GM23248 (cell line): ENCODE results near the gene FAM110A. TPM values are rescaled to one million over a fixed set of nuclear protein-coding genes. Genes with fewer than 3 reads are reported as not detected.

Experiments
- DNase-seq: peaks from one replicate; pipeline ENCODE4 v3.0.0-alpha.2; 2015
- H2AFZ ChIP-seq: fragments of 200-600 bp; sonication (generic); 2 replicates; pipeline ENCODE4 v1.6.1; 2016; ENCODE audit warnings: antibody characterized with exemption
- H3F3A ChIP-seq: fragments of 200-600 bp; sonication (generic); 2 replicates; pipeline ENCODE4 v1.6.1; 2016; ENCODE audit warnings: mild to moderate bottlenecking, antibody characterized with exemption, mixed run types; ENCODE audit not compliant: insufficient read depth
- H3K27ac ChIP-seq: fragments of 200-600 bp; sonication (generic); 2 replicates; pipeline ENCODE4 v1.5.1; 2016; ENCODE audit warnings: mild to moderate bottlenecking
- H3K27me3 ChIP-seq: fragments of 200-600 bp; sonication (generic); replicated peaks from 2 replicates; pipeline ENCODE4 v1.6.1; 2016; ENCODE audit warnings: mild to moderate bottlenecking; ENCODE audit not compliant: insufficient read depth
- H3K36me3 ChIP-seq: fragments of 200-600 bp; sonication (generic); 2 replicates; pipeline ENCODE4 v1.6.1; 2016; ENCODE audit warnings: low read depth, mild to moderate bottlenecking
- H3K4me1 ChIP-seq: fragments of 200-600 bp; sonication (generic); 2 replicates; pipeline ENCODE4 v1.6.1; 2016; ENCODE audit warnings: mild to moderate bottlenecking; ENCODE audit not compliant: insufficient read depth
- H3K4me2 ChIP-seq: fragments of 200-600 bp; sonication (generic); one replicate; pipeline ENCODE4 v1.6.1; 2016; ENCODE audit warnings: mild to moderate bottlenecking; ENCODE audit not compliant: unreplicated experiment
- H3K4me3 ChIP-seq: fragments of 200-600 bp; sonication (generic); 2 replicates; pipeline ENCODE4 v1.5.1; 2016; ENCODE audit warnings: mild to moderate bottlenecking
- H3K79me2 ChIP-seq: fragments of 200-600 bp; sonication (generic); 2 replicates; pipeline ENCODE4 v1.6.1; 2016; ENCODE audit warnings: mild to moderate bottlenecking; ENCODE audit not compliant: insufficient read depth
- H3K9ac ChIP-seq: fragments of 200-600 bp; sonication (generic); 2 replicates; pipeline ENCODE4 v1.6.1; 2016; ENCODE audit warnings: mild to moderate bottlenecking
- H3K9me2 ChIP-seq: fragments of 200-600 bp; sonication (generic); 2 replicates; pipeline ENCODE4 v1.6.1; 2016; ENCODE audit warnings: mixed run types, mild to moderate bottlenecking, moderate library complexity; ENCODE audit not compliant: insufficient read depth
- H3K9me3 ChIP-seq: fragments of 200-600 bp; sonication (generic); one replicate; pipeline ENCODE4 v1.6.1; 2017; ENCODE audit warnings: low read depth
- H4K20me1 ChIP-seq: fragments of 200-600 bp; sonication (generic); 2 replicates; pipeline ENCODE4 v1.6.0; 2016; ENCODE audit not compliant: insufficient read depth
- EZH2 ChIP-seq: fragments of 200-600 bp; sonication (generic); IDR thresholded peaks from 2 replicates; pipeline ENCODE4 v1.6.1; 2018; ENCODE audit warnings: antibody characterized with exemption, mild to moderate bottlenecking; ENCODE audit not compliant: insufficient read depth, poor library complexity, severe bottlenecking
- EZH2phosphoT487 ChIP-seq: fragments of 200-600 bp; sonication (generic); IDR thresholded peaks from 2 replicates; pipeline ENCODE4 v1.6.1; 2018; ENCODE audit warnings: antibody characterized with exemption, moderate library complexity, mild to moderate bottlenecking, low read depth; ENCODE audit not compliant: insufficient read depth
- WGBS, 2 experiments: methylation state at CpG; one replicate each; pipeline ENCODE4 v1.1.6; 2015 to 2017; ENCODE audit warnings: low lambda C conversion rate in 2 of 2, low coverage in 1 of 2; ENCODE audit errors: missing lambda C conversion rate in 2 of 2; 5-methylcytosine and 5-hydroxymethylcytosine counted together
- in situ Hi-C: fragments of 300-500 bp; cut with MboI; formaldehyde crosslinking; loops from 2 replicates; pipeline ENCODE4 v1.15.0; 2020
- polyA plus RNA-seq: library from polyadenylated mRNA; unstranded; fragments of >200 nt; fragmentation: Nextera tagmentation; extraction: Ambion mirVana; gene quantifications from 2 replicates; pipeline ENCODE4 v1.2.1, GENCODE V29; 2016
- total RNA-seq: library from RNA; depleted of rRNA; stranded (reverse); fragments of >200 nt; shearing (Covaris generic); gene quantifications from 2 replicates; pipeline ENCODE4 v1.2.3, GENCODE V29; 2014

FAM110A gene
- total and polyA plus RNA-seq, 2 experiments from 2014 or later: 2.6 to 3.8 TPM

GRCh38 chr20:884983-885952 is 51.8 kb downstream of the FAM110A start:
- Histone ChIP-seq H2AFZ (no peak overlapping the region), H3K4me3 (no peak overlapping the region), H3K4me1 (peaks cover 5% of the 10 kb centered on the region; the same call in 1 of the 2 replicates), H3K27me3 (peaks cover 5% of the 10 kb centered on the region; the same call in 1 of the 2 replicates), H3K9me3 (no peaks in the 10 kb centered on the region), H3K4me2 (no peak overlapping the region), H4K20me1 (no peaks in the 10 kb centered on the region), H3K27ac (no peak overlapping the region), H3K36me3 (no peaks in the 10 kb centered on the region), H3K9me2 (no peaks in the 10 kb centered on the region), H3K79me2 (no peaks in the 10 kb centered on the region), H3F3A (no peaks in the 10 kb centered on the region), H3K9ac (no peak overlapping the region)
- peak; percentile 75 for DNase-seq
- 16% methylated on average over 34 to 40 of the region's 41 CpGs for WGBS, 2 experiments
- in situ Hi-C loops: no loop called here
- TF ChIP-seq EZH2phosphoT487: no peak
- no peak for TF ChIP-seq EZH2

GRCh38 chr20:887137-887536 is 53.6 kb downstream of the FAM110A start:
- in situ Hi-C loops: no loop called here
- Histone ChIP-seq H3K9me3 (no peaks in the 10 kb centered on the region), H3K36me3 (no peaks in the 10 kb centered on the region), H3K9ac (no peak overlapping the region), H3K4me2 (no peak overlapping the region), H2AFZ (no peak overlapping the region), H3K27ac (no peak overlapping the region), H3F3A (no peaks in the 10 kb centered on the region), H3K9me2 (no peaks in the 10 kb centered on the region), H3K27me3 (peaks cover 5% of the 10 kb centered on the region; the same call in 1 of the 2 replicates), H3K4me3 (no peak overlapping the region), H3K4me1 (no peaks in the 10 kb centered on the region), H4K20me1 (no peaks in the 10 kb centered on the region), H3K79me2 (no peaks in the 10 kb centered on the region)
- TF ChIP-seq EZH2: no peak
- TF ChIP-seq EZH2phosphoT487: no peak
- DNase-seq: no peak
- 85 to 89% methylated on average over 2 of the region's 2 CpGs for WGBS, 2 experiments

GRCh38 chr20:888057-888456 is 54.5 kb downstream of the FAM110A start:
- Histone ChIP-seq H3K4me3 (no peak overlapping the region), H3K27ac (no peak overlapping the region), H4K20me1 (no peaks in the 10 kb centered on the region), H3K9me2 (no peaks in the 10 kb centered on the region), H3K4me1 (no peaks in the 10 kb centered on the region), H3K9ac (no peak overlapping the region), H3K27me3 (peaks cover 5% of the 10 kb centered on the region; the same call in 1 of the 2 replicates), H3F3A (no peaks in the 10 kb centered on the region), H3K79me2 (no peaks in the 10 kb centered on the region), H2AFZ (no peak overlapping the region), H3K9me3 (no peaks in the 10 kb centered on the region), H3K4me2 (no peak overlapping the region), H3K36me3 (no peaks in the 10 kb centered on the region)
- TF ChIP-seq EZH2 (no peak), EZH2phosphoT487 (no peak)
- DNase-seq: no peak
- in situ Hi-C loops: no loop called here
- 31 to 37% methylated on average over 2 of the region's 2 CpGs for WGBS, 2 experiments

GRCh38 chr20:889106-889505 is 55.6 kb downstream of the FAM110A start:
- Histone ChIP-seq H3K4me1 (no peaks in the 10 kb centered on the region), H3K9me3 (no peaks in the 10 kb centered on the region), H3F3A (no peaks in the 10 kb centered on the region), H3K79me2 (no peaks in the 10 kb centered on the region), H3K4me2 (no peak overlapping the region), H3K9me2 (no peaks in the 10 kb centered on the region), H3K27ac (no peak overlapping the region), H3K36me3 (no peaks in the 10 kb centered on the region), H2AFZ (no peak overlapping the region), H3K9ac (no peak overlapping the region), H3K4me3 (no peak overlapping the region), H4K20me1 (no peaks in the 10 kb centered on the region), H3K27me3 (peaks cover 11% of the 10 kb centered on the region; the same call in 1 of the 2 replicates)
- 40 to 56% methylated on average over 5 of the region's 5 CpGs for WGBS, 2 experiments
- in situ Hi-C loops: no loop called here
- TF ChIP-seq EZH2 (no peak), EZH2phosphoT487 (no peak)
- DNase-seq: no peak
